Immature natural killer cell (primary cell): ENCODE results near the gene NXN. TPM values are rescaled to one million over a fixed set of nuclear protein-coding genes. Genes with fewer than 3 reads are reported as not detected.
"Not testable (repeated sequence)": the region's sequence is repeated elsewhere in the genome, so short reads cannot be mapped to it uniquely, and the experiment has no call there.

Source experiments
- DNase-seq, 3 donors: peaks; one replicate each; pipeline ENCODE4 v3.0.0; 2022; ENCODE audit warnings: mixed read lengths in 1 of 3
- H3K27ac Mint-ChIP-seq, 6 donors: one replicate each; pipeline ENCODE4 v1.8.0; 2020; ENCODE audit warnings: mixed read lengths in 6 of 6, mild to moderate bottlenecking in 5 of 6, inconsistent platforms in 4 of 6, moderate library complexity in 3 of 6
- H3K27me3 Mint-ChIP-seq, 3 donors: one replicate each; pipeline ENCODE4 v1.8.0; 2020 to 2021; ENCODE audit warnings: low read depth in 3 of 3, mild to moderate bottlenecking in 3 of 3, mixed read lengths in 3 of 3, moderate library complexity in 3 of 3, inconsistent platforms in 1 of 3
- H3K36me3 Mint-ChIP-seq, 3 donors: one replicate each; pipeline ENCODE4 v1.8.0; 2020; ENCODE audit warnings: mixed read lengths in 3 of 3, inconsistent platforms in 2 of 3, mild to moderate bottlenecking in 2 of 3
- H3K4me1 Mint-ChIP-seq, 2 donors: one replicate each; pipeline ENCODE4 v1.8.0; 2020; ENCODE audit warnings: inconsistent platforms in 2 of 2, mild to moderate bottlenecking in 2 of 2, mixed read lengths in 2 of 2, moderate library complexity in 1 of 2
- H3K4me3 Mint-ChIP-seq, 5 donors: one replicate each; pipeline ENCODE4 v1.8.0; 2020; ENCODE audit warnings: mild to moderate bottlenecking in 5 of 5, mixed read lengths in 5 of 5, inconsistent platforms in 3 of 5, moderate library complexity in 3 of 5
- H3K9me3 Mint-ChIP-seq, 6 donors: one replicate each; pipeline ENCODE4 v1.8.0; 2020; ENCODE audit warnings: mild to moderate bottlenecking in 6 of 6, mixed read lengths in 6 of 6, inconsistent platforms in 4 of 6, moderate library complexity in 3 of 6
- polyA plus RNA-seq, 3 donors: library from polyadenylated mRNA; unstranded; fragments of 300-500 nt; fragmentation: Illumina TruSeq; gene quantifications; one replicate each; pipeline ENCODE4 v1.2.3, GENCODE V29; 2021

NXN gene
- polyA plus RNA-seq, 3 donors from 2014 or later, result 0.19 TPM; not detected in 2

DNA sequence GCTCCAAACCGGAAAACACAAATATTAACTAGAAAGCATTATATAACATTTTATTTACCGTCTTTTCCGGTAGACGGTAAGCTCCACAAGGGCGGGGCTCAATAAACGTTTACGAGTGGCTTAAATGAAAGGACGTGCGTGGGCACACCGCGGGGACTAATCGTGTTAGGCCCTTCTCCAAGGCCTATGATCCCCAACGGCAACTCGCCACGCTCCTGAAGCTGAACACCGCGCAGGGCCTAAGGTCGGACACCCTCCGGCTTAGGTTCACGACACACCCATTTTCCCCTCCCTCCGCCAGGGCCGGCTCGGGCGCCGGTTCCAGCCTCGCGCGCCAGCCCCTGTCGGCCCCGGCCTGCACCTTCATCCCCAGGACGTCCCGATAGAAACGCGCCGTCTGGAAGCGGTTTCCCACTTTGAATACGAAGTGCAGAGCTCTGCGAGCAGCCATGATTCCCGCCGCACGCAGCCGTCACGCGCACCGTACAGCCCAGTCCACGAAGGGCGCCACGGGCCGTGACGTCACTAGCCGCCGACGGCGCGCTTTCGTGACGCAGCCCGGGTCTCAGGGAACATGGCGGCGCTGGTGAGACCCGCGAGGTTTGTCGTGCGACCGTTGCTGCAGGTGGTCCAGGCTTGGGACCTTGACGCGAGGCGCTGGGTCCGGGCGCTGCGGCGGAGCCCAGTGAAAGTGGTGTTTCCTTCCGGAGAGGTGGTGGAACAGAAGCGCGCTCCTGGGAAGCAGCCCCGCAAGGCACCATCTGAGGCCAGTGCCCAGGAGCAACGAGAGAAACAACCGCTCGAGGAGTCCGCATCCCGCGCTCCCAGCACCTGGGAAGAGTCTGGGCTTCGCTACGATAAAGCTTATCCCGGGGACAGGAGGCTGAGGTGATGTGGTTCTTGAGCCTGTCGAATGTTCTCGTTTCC, 197.5 kb downstream of the NXN start, which contains the start of the genes GLOD4 and MRM3:
TSS of gene GLOD4 (minus strand) at position 476 of the 927 bp plus-strand sequence. CDS start at position 451, 25 bp downstream.
TSS of gene MRM3 (plus strand) at position 549 of the 927 bp plus-strand sequence. CDS start at position 575, 26 bp downstream.
- Mint-ChIP-seq H3K27me3 (peaks cover 7 to 14% (median 9%) of the 10 kb centered on the region in 3 donors), H3K4me1 (peaks cover 31 to 50% of the 10 kb centered on the region in 2 donors), H3K9me3 (no peaks in the 10 kb centered on the region), H3K27ac (peak within 1 kb of the TSS; percentile 91 to 98 (median 96)), H3K36me3 (peaks cover 8 to 10% (median 8%) of the 10 kb centered on the region in 3 donors), H3K4me3 (peak within 1 kb of the TSS; percentile 96 to 98 (median 97))
- DNase-seq, result peak; percentile 94 to 95 (median 94)

DNA sequence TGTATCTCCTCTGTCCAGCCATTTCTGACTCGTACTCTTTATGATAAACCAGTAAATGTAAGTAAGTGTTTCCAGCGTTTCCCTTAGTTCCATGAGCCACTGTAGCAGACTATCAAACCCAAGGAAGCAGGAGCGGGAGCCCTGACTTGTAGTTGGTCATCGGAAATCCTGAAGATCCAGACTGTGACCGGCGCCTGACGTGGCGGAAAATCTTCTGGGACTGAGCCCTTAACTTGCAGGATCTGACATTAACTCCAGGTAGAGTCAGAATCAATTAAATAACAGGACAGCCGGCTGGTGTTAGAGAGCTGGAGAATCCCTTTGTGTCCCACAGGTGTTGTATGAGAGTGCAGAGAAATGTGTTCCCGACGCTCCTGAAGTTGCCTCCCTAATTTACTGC, 201.5 kb downstream of the NXN start:
- no peak for DNase-seq
- Mint-ChIP-seq H3K4me3 (no peak overlapping the region), H3K36me3 (peaks cover 8 to 29% (median 26%) of the 10 kb centered on the region in 3 donors), H3K4me1 (peaks cover 21 to 37% of the 10 kb centered on the region in 2 donors), H3K9me3 (no peaks in the 10 kb centered on the region), H3K27me3 (peaks cover 7 to 16% (median 9%) of the 10 kb centered on the region in 3 donors), H3K27ac (no peak overlapping the region)

DNA sequence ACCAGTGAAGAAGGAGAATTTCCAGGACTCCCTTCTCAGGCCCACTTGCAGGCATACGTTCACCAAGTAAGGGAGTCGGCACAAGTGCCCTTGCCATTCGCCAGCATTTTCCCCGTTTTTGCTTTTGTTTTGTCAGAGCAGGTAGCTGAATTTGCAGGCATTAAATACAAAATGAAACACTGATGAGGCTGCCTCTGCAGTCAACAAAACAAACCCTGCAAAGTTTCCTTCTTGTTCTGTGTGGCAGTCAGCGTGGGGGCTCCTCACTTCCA, 205.3 kb downstream of the NXN start:
- H3K36me3 Mint-ChIP-seq, result peaks cover 18 to 49% (median 39%) of the 10 kb centered on the region in 3 donors
- H3K27me3 Mint-ChIP-seq, result peaks cover 0 to 2% (median 0%) of the 10 kb centered on the region in 3 donors
- H3K4me1 Mint-ChIP-seq, result peaks cover 2 to 12% of the 10 kb centered on the region in 2 donors
- no peaks in the 10 kb centered on the region for H3K9me3 Mint-ChIP-seq
- no peak overlapping the region for H3K27ac Mint-ChIP-seq
- DNase-seq, result no peak
- H3K4me3 Mint-ChIP-seq, result no peak overlapping the region

DNA sequence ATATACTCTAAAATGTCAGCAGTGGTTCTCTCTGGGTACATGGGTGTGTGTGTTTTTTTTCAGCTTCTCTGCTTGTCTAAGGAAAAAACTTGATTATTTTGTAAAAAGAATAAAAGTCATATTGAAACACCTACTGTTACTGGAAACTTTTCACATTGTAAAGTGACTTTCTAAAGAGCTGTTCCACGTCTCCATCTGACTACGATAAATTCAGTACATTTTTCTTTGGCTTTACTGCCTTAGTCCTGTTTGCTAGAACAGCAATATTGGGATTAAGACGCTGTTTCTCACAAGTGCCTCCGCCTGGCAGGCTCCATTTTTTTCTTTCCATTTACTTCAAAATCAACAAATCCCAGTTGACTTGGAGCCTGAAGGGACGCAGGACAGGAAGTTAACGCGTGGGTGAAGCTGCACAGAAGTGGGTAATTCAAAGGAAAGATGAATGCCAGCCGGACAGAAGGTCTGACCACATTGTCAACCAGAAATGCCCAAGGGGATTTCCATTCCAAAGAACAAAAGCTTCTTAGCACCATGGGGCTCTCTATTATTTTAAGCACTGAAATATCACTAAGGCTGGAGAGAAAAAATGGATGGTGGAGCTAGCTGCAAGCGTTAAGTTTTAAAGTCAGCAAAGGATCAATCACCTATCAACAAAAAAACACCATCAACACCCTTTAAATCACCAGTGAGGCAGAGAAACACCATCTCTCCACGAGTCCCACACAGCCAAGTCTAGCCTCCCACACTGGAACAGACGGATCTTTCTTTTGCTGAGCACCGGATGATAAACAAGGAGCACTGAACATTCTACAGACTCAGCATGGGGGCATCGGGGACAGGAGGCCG, 205.9 kb downstream of the NXN start:
- Mint-ChIP-seq H3K4me1 (peaks cover 2 to 12% of the 10 kb centered on the region in 2 donors), H3K27ac (no peak overlapping the region), H3K27me3 (peaks cover 0 to 2% (median 0%) of the 10 kb centered on the region in 3 donors), H3K36me3 (peaks cover 22 to 54% (median 39%) of the 10 kb centered on the region in 3 donors), H3K4me3 (no peak overlapping the region), H3K9me3 (peaks cover 0 to 2% (median 0%) of the 10 kb centered on the region in 6 donors)
- DNase-seq, result no peak

DNA sequence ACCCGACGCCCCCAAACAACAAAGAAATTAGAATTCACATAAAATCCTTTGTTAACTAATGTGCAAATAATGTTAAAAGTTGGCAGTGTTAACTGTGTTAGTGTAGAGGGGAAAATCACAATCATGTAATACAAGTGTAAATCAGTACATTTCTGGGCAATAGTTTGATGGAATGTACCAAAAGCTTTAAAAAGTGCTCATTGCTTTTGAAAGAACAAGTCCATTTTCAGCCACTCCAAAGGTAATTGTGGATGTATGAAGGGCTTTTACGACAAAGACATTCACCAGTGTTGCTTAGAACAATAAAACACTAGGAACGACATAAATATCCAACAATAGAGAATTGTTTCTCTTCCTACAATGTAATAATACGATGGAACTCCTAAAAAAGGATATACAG, 206.6 kb downstream of the NXN start:
- H3K36me3 Mint-ChIP-seq, result peaks cover 19 to 52% (median 37%) of the 10 kb centered on the region in 3 donors
- H3K4me1 Mint-ChIP-seq, result peaks cover 2 to 12% of the 10 kb centered on the region in 2 donors
- peaks cover 0 to 2% (median 0%) of the 10 kb centered on the region in 3 donors for H3K27me3 Mint-ChIP-seq
- no peak overlapping the region for H3K4me3 Mint-ChIP-seq
- H3K27ac Mint-ChIP-seq, result no peak overlapping the region
- H3K9me3 Mint-ChIP-seq, result peaks cover 0 to 2% (median 0%) of the 10 kb centered on the region in 6 donors
- DNase-seq, result no peak

DNA sequence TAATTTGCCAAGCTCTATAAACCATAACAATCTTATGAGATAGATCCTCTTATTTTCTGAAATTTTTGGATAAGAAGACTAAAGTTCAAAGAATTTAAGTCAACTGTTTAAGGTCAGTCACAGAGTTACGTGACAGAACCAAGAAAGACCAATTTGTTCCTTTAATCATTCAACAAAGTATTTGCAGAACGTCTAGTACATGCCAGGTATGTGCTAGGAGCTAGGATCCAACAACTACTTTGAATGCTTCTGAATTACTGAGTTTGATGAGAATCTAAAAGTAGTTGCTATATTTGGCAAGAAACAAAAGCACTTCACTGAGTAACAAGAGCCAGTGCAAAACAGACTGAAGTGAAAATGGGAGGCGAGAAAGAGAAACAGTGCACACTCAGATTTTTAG, 212.5 kb downstream of the NXN start:
- peaks cover 0 to 3% (median 0%) of the 10 kb centered on the region in 3 donors for H3K27me3 Mint-ChIP-seq
- no peak for DNase-seq
- peaks cover 0 to 2% (median 0%) of the 10 kb centered on the region in 6 donors for H3K9me3 Mint-ChIP-seq
- H3K27ac Mint-ChIP-seq, result peak overlapping the region in 1 of 6 donors; percentile 10
- peaks cover 29 to 52% (median 29%) of the 10 kb centered on the region in 3 donors for H3K36me3 Mint-ChIP-seq
- no peaks in the 10 kb centered on the region for H3K4me1 Mint-ChIP-seq
- no peak overlapping the region for H3K4me3 Mint-ChIP-seq

DNA sequence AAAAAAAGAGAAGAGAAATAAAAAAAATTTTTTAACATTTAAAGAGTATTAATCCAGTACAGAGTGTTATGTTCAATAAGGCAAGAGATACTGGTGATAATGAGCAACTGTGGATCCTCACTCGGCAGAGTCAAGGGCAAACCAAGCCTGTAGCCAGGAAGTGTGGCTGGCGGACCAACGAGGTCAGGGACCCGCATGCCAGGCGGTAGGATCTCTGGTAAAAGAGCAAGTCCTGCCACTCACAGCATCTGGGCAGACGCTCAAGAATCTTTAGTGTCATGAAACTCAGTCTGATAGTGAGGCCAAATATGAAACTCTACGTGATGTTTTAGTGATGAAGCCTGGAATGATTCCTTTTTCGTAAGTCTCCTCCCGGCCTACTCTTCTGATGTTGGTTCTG, 219.2 kb downstream of the NXN start:
- Mint-ChIP-seq H3K4me3 (no peak overlapping the region), H3K27me3 (no peaks in the 10 kb centered on the region), H3K4me1 (no peaks in the 10 kb centered on the region), H3K36me3 (peaks cover 17 to 38% (median 26%) of the 10 kb centered on the region in 3 donors), H3K27ac (no peak overlapping the region), H3K9me3 (no peaks in the 10 kb centered on the region)
- no peak for DNase-seq

DNA sequence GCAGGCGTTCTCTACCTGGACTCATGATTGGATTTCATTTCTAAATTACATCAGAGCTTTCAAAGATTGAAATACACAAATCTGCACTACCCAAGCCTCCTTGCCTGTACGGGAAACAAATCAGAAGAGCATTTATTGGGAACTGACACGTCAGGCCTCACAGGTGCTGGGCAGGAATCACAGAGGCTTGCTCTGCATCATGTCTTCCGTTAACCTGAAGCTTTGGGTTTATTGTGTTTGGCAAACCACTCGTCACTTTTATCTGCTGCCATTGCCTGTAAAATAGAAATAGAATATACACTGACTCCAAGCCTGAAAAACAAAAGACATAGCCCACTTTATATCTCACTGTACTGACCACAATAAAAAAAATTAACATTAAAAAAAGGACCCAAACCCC, 219.6 kb downstream of the NXN start:
- no peak overlapping the region for H3K4me3 Mint-ChIP-seq
- peaks cover 17 to 34% (median 22%) of the 10 kb centered on the region in 3 donors for H3K36me3 Mint-ChIP-seq
- H3K27ac Mint-ChIP-seq, result no peak overlapping the region
- no peak for DNase-seq
- H3K4me1 Mint-ChIP-seq, result no peaks in the 10 kb centered on the region
- no peaks in the 10 kb centered on the region for H3K9me3 Mint-ChIP-seq
- no peaks in the 10 kb centered on the region for H3K27me3 Mint-ChIP-seq

DNA sequence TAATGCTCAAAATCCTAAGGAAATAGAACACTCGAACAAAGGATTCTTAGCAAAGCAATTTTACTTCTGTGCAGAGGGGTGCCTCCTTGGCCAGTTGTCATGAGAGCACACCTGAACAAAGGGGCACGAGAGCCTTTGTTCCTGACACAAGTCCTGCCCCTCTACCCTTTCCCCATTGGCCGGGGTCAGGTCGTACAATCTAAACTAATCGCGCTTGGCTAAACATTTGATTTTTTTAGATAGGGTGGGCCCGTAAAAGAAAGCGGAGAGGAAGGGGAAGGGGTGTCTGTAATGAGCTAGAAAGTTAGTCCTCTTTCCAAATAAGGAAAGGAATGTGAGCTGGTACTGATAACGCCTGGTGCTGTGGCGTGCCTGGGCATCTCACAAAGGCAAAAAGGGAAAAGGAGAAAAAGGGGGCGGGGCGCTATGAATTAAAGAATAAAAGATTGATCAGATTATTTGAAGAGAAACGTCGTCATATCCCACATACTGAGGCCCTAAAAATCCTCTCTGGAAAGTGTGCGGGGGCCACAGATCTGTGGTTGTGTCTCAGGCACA, 223.5 kb downstream of the NXN start:
- not testable (repeated sequence) for H3K27ac Mint-ChIP-seq, DNase-seq

DNA sequence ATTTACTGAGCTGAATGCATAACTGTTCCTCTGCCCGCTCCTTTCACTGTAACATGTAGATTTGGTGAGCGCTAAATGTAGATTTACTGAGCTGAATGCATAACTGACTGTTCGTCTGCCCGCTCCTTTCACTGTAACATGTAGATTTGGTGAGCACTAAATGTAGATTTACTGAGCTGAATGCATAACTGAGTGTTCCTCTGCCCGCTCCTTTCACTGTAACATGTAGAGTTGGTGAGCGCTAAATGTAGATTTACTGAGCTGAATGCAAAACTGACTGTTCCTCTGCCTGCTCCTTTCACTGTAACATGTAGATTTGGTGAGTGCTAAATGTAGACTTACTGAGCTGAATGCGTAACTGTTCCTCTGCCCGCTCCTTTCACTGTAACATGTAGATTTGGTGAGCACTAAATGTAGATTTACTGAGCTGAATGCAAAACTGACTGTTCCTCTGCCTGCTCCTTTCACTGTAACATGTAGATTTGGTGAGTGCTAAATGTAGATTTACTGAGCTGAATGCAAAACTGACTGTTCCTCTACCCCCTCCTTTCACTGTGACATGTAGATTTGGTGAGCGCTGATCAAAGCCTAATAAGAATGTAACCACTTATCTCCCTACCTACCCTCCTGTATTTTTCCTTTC, 224.1 kb downstream of the NXN start:
- not testable (repeated sequence) for H3K27ac Mint-ChIP-seq, DNase-seq, H3K9me3 Mint-ChIP-seq, H3K4me3 Mint-ChIP-seq
- Mint-ChIP-seq H3K4me1 (peaks cover 20 to 21% of the 10 kb centered on the region in 2 donors), H3K27me3 (peaks cover 5 to 11% (median 5%) of the 10 kb centered on the region in 3 donors), H3K36me3 (peaks cover 6 to 16% (median 12%) of the 10 kb centered on the region in 3 donors)

More for the DNA sequence above, 223.5 kb downstream of the NXN start:
- Mint-ChIP-seq H3K4me1 (peaks cover 13 to 17% of the 10 kb centered on the region in 2 donors), H3K36me3 (peaks cover 6 to 22% (median 12%) of the 10 kb centered on the region in 3 donors), H3K27me3 (peaks cover 5 to 11% (median 5%) of the 10 kb centered on the region in 3 donors)
- not testable (repeated sequence) for H3K4me3 Mint-ChIP-seq, H3K9me3 Mint-ChIP-seq

DNA sequence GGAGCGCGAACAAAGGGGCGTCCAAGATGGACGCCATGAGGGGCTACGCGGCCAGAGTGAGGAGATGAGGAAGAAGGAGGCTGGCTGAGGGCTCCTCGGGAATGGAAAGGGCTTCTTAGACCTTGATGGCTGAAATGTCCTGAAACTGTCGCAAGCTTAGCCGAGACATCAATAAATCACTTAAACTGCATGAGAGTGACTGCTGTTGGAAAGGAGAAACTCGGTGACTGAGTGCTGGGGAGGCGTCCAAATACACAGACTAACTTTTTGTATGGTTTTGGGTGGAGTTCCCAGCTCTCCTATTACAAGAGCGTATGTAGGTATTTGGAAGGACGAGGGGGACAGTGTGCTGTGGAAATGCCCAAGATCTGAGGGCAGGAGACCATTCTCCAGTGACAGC, 226.2 kb downstream of the NXN start:
- no peak for DNase-seq
- H3K4me3 Mint-ChIP-seq, result peak overlapping the region; percentile 63 to 82 (median 79)
- H3K27me3 Mint-ChIP-seq, result peaks cover 5 to 11% (median 5%) of the 10 kb centered on the region in 3 donors
- peak overlapping the region in 5 of 6 donors; percentile 40 to 68 (median 62) for H3K27ac Mint-ChIP-seq
- peaks cover 32 to 34% of the 10 kb centered on the region in 2 donors for H3K4me1 Mint-ChIP-seq
- H3K36me3 Mint-ChIP-seq, result peaks cover 0 to 9% (median 8%) of the 10 kb centered on the region in 3 donors
- H3K9me3 Mint-ChIP-seq, result no peaks in the 10 kb centered on the region

DNA sequence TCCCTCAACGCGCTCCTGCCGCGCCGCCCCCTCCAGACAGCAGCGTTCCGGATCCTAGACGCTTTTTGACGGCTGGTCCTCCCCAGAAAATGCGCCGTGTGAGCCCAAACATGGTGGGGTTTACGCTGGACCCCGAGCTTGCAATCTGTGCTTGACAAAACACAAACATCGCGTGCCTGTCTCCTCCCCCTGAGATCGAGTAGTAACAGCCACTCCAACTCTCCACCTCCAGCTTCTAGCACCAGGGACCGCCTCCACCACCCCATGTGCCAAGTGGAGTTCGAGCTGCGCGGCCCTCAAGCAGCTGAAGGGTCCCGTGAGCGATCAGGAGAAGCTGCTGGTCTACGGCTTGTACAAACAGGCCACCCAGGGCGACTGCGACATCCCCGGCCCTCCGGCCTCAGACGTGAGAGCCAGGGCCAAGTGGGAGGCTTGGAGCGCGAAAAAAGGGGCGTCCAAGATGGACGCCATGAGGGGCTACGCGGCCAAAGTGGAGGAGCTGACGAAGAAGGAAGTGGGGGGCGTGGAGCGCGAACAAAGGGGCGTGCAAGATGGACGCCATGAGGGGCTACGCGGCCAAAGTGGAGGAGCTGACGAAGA, 226.9 kb downstream of the NXN start:
- Mint-ChIP-seq H3K4me1 (peaks cover 32 to 36% of the 10 kb centered on the region in 2 donors), H3K4me3 (peak overlapping the region; percentile 91 to 95 (median 93)), H3K9me3 (no peaks in the 10 kb centered on the region), H3K36me3 (peaks cover 4 to 9% (median 8%) of the 10 kb centered on the region in 3 donors), H3K27me3 (peaks cover 5 to 11% (median 5%) of the 10 kb centered on the region in 3 donors), H3K27ac (peak overlapping the region; percentile 64 to 96 (median 90))
- no peak for DNase-seq
